GM18526 (cell line): Measurements from ENCODE around the gene CCDC12.

Experiments used
- POLR2A ChIP-seq: IDR thresholded peaks from 3 replicates; pipeline ENCODE4 v1.6.1; 2011; ENCODE audit not compliant: insufficient read length; ENCODE audit errors: extremely low read depth

Gene CCDC12

GRCh38 chr3:46876313-46877300, 99.9 kb downstream of the CCDC12 start:
- no peak for TF ChIP-seq POLR2A

GRCh38 chr3:46875560-46875959, 101.0 kb downstream of the CCDC12 start:
- TF ChIP-seq POLR2A: no peak

- no peak for TF ChIP-seq POLR2A
Observed at GRCh38 chr3:46874430-46874829, 102.1 kb downstream of the CCDC12 start.

- no peak for TF ChIP-seq POLR2A
Observed at GRCh38 chr3:46873521-46873920, 103.0 kb downstream of the CCDC12 start.
